WTC11 (cell line): ENCODE measurements around the gene ISL2. TPM values are rescaled to one million over a fixed set of nuclear protein-coding genes. Genes with fewer than 3 reads are reported as not detected.

Experiments
- ATAC-seq: fragments of 200-7000 bp; cut with Tn5 transposase; 2 replicates; pipeline ENCODE4 v1.10.0; 2021; ENCODE audit warnings: mild to moderate bottlenecking, moderate library complexity
- CTCF ChIA-PET: fragments of 300-600 bp; sonication (Branson Sonifier 250); formaldehyde crosslinking; loops from one replicate; lab custom pipeline; 2021; ENCODE audit warnings: antibody characterized with exemption; lab: Charles Lee
- POLR2A ChIA-PET: fragments of 350-600 bp; sonication (Branson Sonifier 250); formaldehyde crosslinking; loops from one replicate; lab custom pipeline; 2021; ENCODE audit warnings: antibody characterized with exemption; lab: Charles Lee
- DNase-seq: peaks from one replicate; pipeline ENCODE4 v3.0.0; 2021; ENCODE audit warnings: low spot score
- H3K27ac Mint-ChIP-seq: 2 replicates; pipeline ENCODE4 v1.8.0; 2021; ENCODE audit warnings: mixed read lengths
- H3K27me3 Mint-ChIP-seq: 2 replicates; pipeline ENCODE4 v1.8.0; 2021; ENCODE audit warnings: low read depth, mild to moderate bottlenecking, moderate library complexity, mixed read lengths
- H3K36me3 Mint-ChIP-seq: 2 replicates; pipeline ENCODE4 v1.8.0; 2021; ENCODE audit warnings: mixed read lengths
- H3K4me1 Mint-ChIP-seq: 2 replicates; pipeline ENCODE4 v1.8.0; 2022; ENCODE audit warnings: mixed read lengths
- H3K4me3 Mint-ChIP-seq: 2 replicates; pipeline ENCODE4 v1.8.0; 2021; ENCODE audit warnings: mild to moderate bottlenecking, moderate library complexity, mixed read lengths
- H3K9me3 Mint-ChIP-seq: 2 replicates; pipeline ENCODE4 v1.8.0; 2021; ENCODE audit warnings: mixed read lengths
- ARID4B ChIP-seq: sonication (generic); formaldehyde crosslinking; IDR thresholded peaks from 2 replicates; pipeline ENCODE4 v1.8.0; 2023; ENCODE audit warnings: missing genetic modification reagents, mild to moderate bottlenecking, borderline replicate concordance
- CREM ChIP-seq: sonication (generic); formaldehyde crosslinking; IDR thresholded peaks from 2 replicates; pipeline ENCODE4 v1.8.1; 2022; ENCODE audit warnings: mild to moderate bottlenecking, missing genetic modification reagents, moderate library complexity
- E2F1 ChIP-seq: sonication (generic); formaldehyde crosslinking; IDR thresholded peaks from 2 replicates; pipeline ENCODE4 v1.8.0; 2022; ENCODE audit warnings: mild to moderate bottlenecking, missing genetic modification reagents
- ETV6 ChIP-seq: sonication (generic); formaldehyde crosslinking; IDR thresholded peaks from 2 replicates; pipeline ENCODE4 v1.8.1; 2022; ENCODE audit warnings: mild to moderate bottlenecking, missing genetic modification reagents
- FOXJ3 ChIP-seq: sonication (generic); formaldehyde crosslinking; IDR thresholded peaks from 2 replicates; pipeline ENCODE4 v1.9.0; 2021; ENCODE audit warnings: missing genetic modification reagents, mild to moderate bottlenecking, borderline replicate concordance
- FOXK1 ChIP-seq: sonication (generic); formaldehyde crosslinking; IDR thresholded peaks from 2 replicates; pipeline ENCODE4 v1.8.0; 2022; ENCODE audit warnings: mild to moderate bottlenecking, moderate library complexity, missing genetic modification reagents
- KAT7 ChIP-seq: sonication (generic); formaldehyde crosslinking; IDR thresholded peaks from 2 replicates; pipeline ENCODE4 v1.8.1; 2023; ENCODE audit warnings: missing genetic modification reagents, mild to moderate bottlenecking, borderline replicate concordance
- MYBL2 ChIP-seq: sonication (generic); formaldehyde crosslinking; IDR thresholded peaks from 2 replicates; pipeline ENCODE4 v1.8.1; 2023; ENCODE audit warnings: mild to moderate bottlenecking, moderate library complexity, missing genetic modification reagents
- NR1H2 ChIP-seq: sonication (generic); formaldehyde crosslinking; IDR thresholded peaks from 2 replicates; pipeline ENCODE4 v1.9.0; 2021; ENCODE audit warnings: mild to moderate bottlenecking, moderate library complexity, missing genetic modification reagents
- SMAD4 ChIP-seq: sonication (generic); formaldehyde crosslinking; IDR thresholded peaks from 2 replicates; pipeline ENCODE4 v1.8.0; 2022; ENCODE audit warnings: mild to moderate bottlenecking, missing genetic modification reagents
- SOX15 ChIP-seq: fragments of 250-450 bp; sonication (Bioruptor Pico); IDR thresholded peaks from 2 replicates; pipeline ENCODE4 v1.9.0; 2021; ENCODE audit warnings: mild to moderate bottlenecking
- SP1 ChIP-seq: sonication (generic); formaldehyde crosslinking; conservative IDR thresholded peaks from 2 replicates; pipeline ENCODE4 v1.8.1; 2022; ENCODE audit warnings: missing genetic modification reagents
- TEAD1 ChIP-seq: sonication (generic); formaldehyde crosslinking; IDR thresholded peaks from 2 replicates; pipeline ENCODE4 v1.8.0; 2022; ENCODE audit warnings: mild to moderate bottlenecking, missing genetic modification reagents
- ZMAT4 ChIP-seq: fragments of 250-450 bp; sonication (Bioruptor Pico); IDR thresholded peaks from 2 replicates; pipeline ENCODE4 v1.9.0; 2021; ENCODE audit warnings: mild to moderate bottlenecking
- ZNF121 ChIP-seq: sonication (generic); formaldehyde crosslinking; IDR thresholded peaks from 2 replicates; pipeline ENCODE4 v1.8.0; 2023; ENCODE audit warnings: missing genetic modification reagents
- ZNF281 ChIP-seq: sonication (generic); formaldehyde crosslinking; IDR thresholded peaks from 2 replicates; pipeline ENCODE4 v1.8.0; 2023; ENCODE audit warnings: mild to moderate bottlenecking, missing genetic modification reagents
- total RNA-seq: library from RNA; stranded (reverse); gene quantifications from 3 replicates; pipeline ENCODE4 v1.2.3, GENCODE V29; 2021

ISL2 gene
- total RNA-seq, 1 experiment from 2014 or later, result 0.24 TPM

- Mint-ChIP-seq H3K27me3 (no peaks in the 10 kb centered on the region), H3K36me3 (no peaks in the 10 kb centered on the region), H3K9me3 (no peaks in the 10 kb centered on the region), H3K27ac (no peak overlapping the region), H3K4me1 (no peaks in the 10 kb centered on the region), H3K4me3 (no peak overlapping the region)
- POLR2A ChIA-PET, result no interaction called here
- no peak for DNase-seq
- CTCF ChIA-PET, result no interaction called here
- TF ChIP-seq SOX15 (CRISPR knock-in tag) (no peak), KAT7 (CRISPR knock-in tag) (no peak)
- ATAC-seq, result no peak
Measured at GRCh38 chr15:76363251-76363650, 26.7 kb downstream of the ISL2 start.

- ChIA-PET POLR2A (no interaction called here), CTCF (no interaction called here)
- no peaks in the 10 kb centered on the region for H3K27me3 Mint-ChIP-seq
- H3K4me3 Mint-ChIP-seq, result no peak overlapping the region
- no peak for ATAC-seq
- no peaks in the 10 kb centered on the region for H3K36me3 Mint-ChIP-seq
- TF ChIP-seq FOXK1 (CRISPR knock-in tag) (no peak), SMAD4 (CRISPR knock-in tag) (no peak), ARID4B (no peak), E2F1 (no peak), SP1 (CRISPR knock-in tag) (no peak), SOX15 (CRISPR knock-in tag) (no peak), ZNF281 (CRISPR knock-in tag) (no peak), FOXJ3 (no peak), NR1H2 (CRISPR knock-in tag) (no peak), TEAD1 (CRISPR knock-in tag) (no peak), ZNF121 (CRISPR knock-in tag) (no peak)
- no peaks in the 10 kb centered on the region for H3K9me3 Mint-ChIP-seq
- no peak overlapping the region for H3K27ac Mint-ChIP-seq
- DNase-seq, result no peak
- no peaks in the 10 kb centered on the region for H3K4me1 Mint-ChIP-seq
Measured at GRCh38 chr15:76366714-76367113, 30.1 kb downstream of the ISL2 start.

- CTCF ChIA-PET, result no interaction called here
- H3K9me3 Mint-ChIP-seq, result no peaks in the 10 kb centered on the region
- no peak for ATAC-seq
- TF ChIP-seq TEAD1 (CRISPR knock-in tag) (no peak), ZMAT4 (no peak), MYBL2 (no peak), CREM (no peak), ETV6 (CRISPR knock-in tag) (no peak)
- TF ChIP-seq, all 79 proteins: peak for 0
- Mint-ChIP-seq H3K27me3 (no peaks in the 10 kb centered on the region), H3K36me3 (no peaks in the 10 kb centered on the region), H3K27ac (no peak overlapping the region), H3K4me3 (no peak overlapping the region), H3K4me1 (no peaks in the 10 kb centered on the region)
- no peak for DNase-seq
- POLR2A ChIA-PET, result no interaction called here
Measured at GRCh38 chr15:76368122-76368621, 31.6 kb downstream of the ISL2 start.
